Nephron progenitor cell (in vitro differentiated cells): ENCODE data around the gene STAT5A.
"Not testable (repeated sequence)": the region's sequence is repeated elsewhere in the genome, so short reads cannot be mapped to it uniquely, and the experiment has no call there.

Experiments used
- DNase-seq: peaks from one replicate; pipeline ENCODE4 v3.0.0; 2021
- H3K27ac Mint-ChIP-seq: 2 replicates; pipeline ENCODE4 v1.8.0; 2021; ENCODE audit warnings: mild to moderate bottlenecking, moderate library complexity, mixed read lengths
- H3K27me3 Mint-ChIP-seq: 2 replicates; pipeline ENCODE4 v1.8.0; 2021; ENCODE audit warnings: mild to moderate bottlenecking, low read depth, mixed read lengths; ENCODE audit not compliant: poor library complexity
- H3K36me3 Mint-ChIP-seq: 2 replicates; pipeline ENCODE4 v1.8.0; 2021; ENCODE audit warnings: low read depth, mixed read lengths
- H3K4me1 Mint-ChIP-seq: 2 replicates; pipeline ENCODE4 v1.8.0; 2021; ENCODE audit warnings: mixed read lengths
- H3K4me3 Mint-ChIP-seq: 2 replicates; pipeline ENCODE4 v1.8.0; 2021; ENCODE audit warnings: mild to moderate bottlenecking, moderate library complexity, mixed read lengths
- H3K9me3 Mint-ChIP-seq: 2 replicates; pipeline ENCODE4 v1.8.0; 2021; ENCODE audit warnings: mild to moderate bottlenecking, moderate library complexity, mixed read lengths
- CTCF ChIP-seq: fragments of 200-600 bp; sonication (generic); IDR thresholded peaks from 2 replicates; pipeline ENCODE4 v1.5.0; 2021; ENCODE audit warnings: antibody characterized with exemption

Gene STAT5A

DNA sequence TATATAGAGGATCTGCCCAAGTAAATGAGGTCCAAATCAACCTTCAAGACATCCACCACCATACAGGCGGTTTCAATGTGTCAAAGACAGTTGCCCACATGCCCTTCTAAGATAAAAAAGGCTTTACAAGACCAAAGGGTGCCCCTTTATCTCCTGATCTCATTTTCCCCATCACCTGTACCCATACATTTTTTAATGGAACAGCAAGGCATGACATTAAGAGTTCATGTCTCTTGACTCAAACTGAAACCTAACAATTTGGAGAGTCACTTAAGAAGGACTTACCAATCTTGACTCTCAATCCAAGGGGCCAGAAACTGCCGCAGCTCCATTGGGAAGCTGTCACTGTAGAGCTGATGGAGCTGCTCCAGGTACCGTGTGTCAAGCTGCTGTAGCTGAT is 59.8 kb downstream of the STAT5A start:
- H3K27ac Mint-ChIP-seq, result no peak overlapping the region
- H3K4me3 Mint-ChIP-seq, result no peak overlapping the region
- peaks cover 12% of the 10 kb centered on the region for H3K4me1 Mint-ChIP-seq
- no peak for TF ChIP-seq CTCF
- H3K27me3 Mint-ChIP-seq, result peaks cover 4% of the 10 kb centered on the region
- DNase-seq, result no peak
- H3K36me3 Mint-ChIP-seq, result peaks cover 40% of the 10 kb centered on the region
- H3K9me3 Mint-ChIP-seq, result no peaks in the 10 kb centered on the region

GRCh38 chr17:42354956-42355843 is 66.9 kb downstream of the STAT5A start:
- no peaks in the 10 kb centered on the region for H3K4me1 Mint-ChIP-seq
- peaks cover 3% of the 10 kb centered on the region for H3K9me3 Mint-ChIP-seq
- H3K27ac Mint-ChIP-seq, result no peak overlapping the region
- TF ChIP-seq CTCF, result no peak
- no peak for DNase-seq
- H3K36me3 Mint-ChIP-seq, result peaks cover 5% of the 10 kb centered on the region
- H3K4me3 Mint-ChIP-seq, result no peak overlapping the region
- H3K27me3 Mint-ChIP-seq, result no peaks in the 10 kb centered on the region

DNA sequence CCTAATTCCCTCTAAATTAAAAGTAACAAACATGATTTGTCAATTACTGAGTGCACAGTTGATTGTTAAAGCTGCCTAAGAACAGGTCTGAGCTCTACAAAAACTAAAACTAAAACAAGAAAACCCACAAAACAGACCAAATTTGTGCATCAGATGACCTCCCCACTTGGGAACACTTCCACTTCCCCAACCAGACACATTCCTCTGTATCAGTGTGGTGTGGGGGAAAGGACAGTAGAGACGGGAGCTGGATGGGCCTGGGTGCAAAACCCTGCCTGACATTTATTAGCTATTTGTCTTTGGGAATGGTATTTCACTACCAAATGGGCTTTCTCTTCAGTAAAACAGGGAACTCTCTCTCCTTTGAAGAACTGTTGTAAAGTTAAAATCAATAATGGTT is 70.1 kb downstream of the STAT5A start:
- no peak for TF ChIP-seq CTCF
- H3K4me3 Mint-ChIP-seq, result no peak overlapping the region
- peaks cover 10% of the 10 kb centered on the region for H3K4me1 Mint-ChIP-seq
- H3K27ac Mint-ChIP-seq, result no peak overlapping the region
- H3K27me3 Mint-ChIP-seq, result no peaks in the 10 kb centered on the region
- H3K9me3 Mint-ChIP-seq, result peaks cover 9% of the 10 kb centered on the region
- H3K36me3 Mint-ChIP-seq, result peaks cover 5% of the 10 kb centered on the region
- no peak for DNase-seq

DNA sequence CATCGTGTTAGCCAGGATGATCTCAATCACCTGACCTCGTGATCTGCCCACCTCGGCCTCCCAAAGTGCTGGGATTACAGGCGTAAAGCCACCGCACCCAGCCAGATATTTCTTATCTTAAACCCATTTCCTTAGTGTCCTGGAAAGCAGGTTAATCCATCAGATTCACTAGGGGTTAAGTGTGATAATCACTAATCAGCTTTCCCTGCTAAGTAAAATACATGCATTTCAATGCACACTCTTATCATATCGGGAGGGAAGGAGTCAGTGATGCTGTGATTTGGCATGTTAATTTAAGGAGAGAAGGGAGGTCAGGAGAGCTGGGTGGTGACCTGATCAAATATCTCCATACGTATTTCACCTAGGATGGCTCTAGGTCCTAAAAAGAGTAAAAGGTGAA is 70.8 kb downstream of the STAT5A start:
- Mint-ChIP-seq H3K9me3 (peaks cover 9% of the 10 kb centered on the region), H3K36me3 (peaks cover 5% of the 10 kb centered on the region), H3K4me1 (peaks cover 10% of the 10 kb centered on the region), H3K27me3 (peaks cover 4% of the 10 kb centered on the region), H3K4me3 (no peak overlapping the region), H3K27ac (no peak overlapping the region)
- DNase-seq, result no peak
- TF ChIP-seq CTCF, result no peak

GRCh38 chr17:42360388-42360787 is 72.1 kb downstream of the STAT5A start:
- not testable (repeated sequence) for H3K27me3 Mint-ChIP-seq, H3K9me3 Mint-ChIP-seq, H3K27ac Mint-ChIP-seq, H3K4me3 Mint-ChIP-seq, DNase-seq, H3K36me3 Mint-ChIP-seq
- H3K4me1 Mint-ChIP-seq, result peaks cover 10% of the 10 kb centered on the region
